Activated T-helper 17 cell treated with anti-CD3 and anti-CD28 coated beads, Interleukin-2, amount 50 U/mL, for 72 hours (primary cell): Measurements from ENCODE around the gene PRPSAP1. TPM values are rescaled to one million over a fixed set of nuclear protein-coding genes. Genes with fewer than 3 reads are reported as not detected.
A peak's percentile ranks its signal among the peaks of the same experiment; 100 is the strongest.

Source experiments
- ATAC-seq: fragments of 150-1000 bp; cut with Tn5 transposase; replicated peaks from 2 replicates; pipeline ENCODE4 v1.10.0; 2021; ENCODE audit warnings: mild to moderate bottlenecking, moderate library complexity
- H3K27ac Mint-ChIP-seq: one replicate; pipeline ENCODE4 v1.8.0; 2022; ENCODE audit warnings: mixed read lengths
- H3K27me3 Mint-ChIP-seq: one replicate; pipeline ENCODE4 v1.8.0; 2022; ENCODE audit warnings: mixed read lengths
- H3K36me3 Mint-ChIP-seq: one replicate; pipeline ENCODE4 v1.8.0; 2022; ENCODE audit warnings: low read depth, mild to moderate bottlenecking, mixed read lengths
- H3K4me1 Mint-ChIP-seq: one replicate; pipeline ENCODE4 v1.8.0; 2022; ENCODE audit warnings: mixed read lengths
- H3K4me3 Mint-ChIP-seq: one replicate; pipeline ENCODE4 v1.8.0; 2022; ENCODE audit warnings: mild to moderate bottlenecking, mixed read lengths
- H3K9me3 Mint-ChIP-seq: one replicate; pipeline ENCODE4 v1.8.0; 2022; ENCODE audit warnings: mixed read lengths
- total RNA-seq, 2 donors: library from RNA; stranded (reverse); gene quantifications; one replicate each; pipeline ENCODE4 v1.2.3, GENCODE V29; 2022

The PRPSAP1 gene
- total RNA-seq, 2 donors from 2014 or later = 24.5 to 29.7 TPM

DNA sequence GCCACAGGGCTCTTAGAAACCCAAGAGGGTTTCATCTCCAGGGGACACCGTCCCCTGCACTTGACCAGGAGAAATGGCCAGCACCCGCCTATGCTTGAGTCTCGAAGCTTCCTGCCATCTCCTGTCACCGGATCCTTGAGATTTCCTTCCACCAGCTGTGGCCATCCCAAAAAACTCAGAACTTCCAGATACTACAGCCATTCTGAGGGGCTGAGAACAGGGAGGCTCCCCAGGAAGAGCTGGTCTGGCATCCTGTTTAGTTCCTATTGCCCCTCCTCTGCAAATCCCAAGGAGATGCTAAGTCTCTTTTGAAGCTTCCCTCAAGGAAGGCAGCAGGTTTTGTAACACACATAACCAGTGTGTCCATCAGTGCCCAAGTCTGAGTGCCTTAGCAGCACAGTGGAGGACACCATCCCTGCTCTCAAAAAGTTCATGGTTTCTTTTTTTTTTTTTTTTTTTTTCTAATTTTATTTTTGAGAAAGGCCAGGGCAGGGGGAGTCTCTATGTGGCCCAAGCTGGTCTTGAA, 86.6 kb downstream of the PRPSAP1 start:
- Mint-ChIP-seq H3K27me3 (no peaks in the 10 kb centered on the region), H3K27ac (peak overlapping the region; percentile 96), H3K36me3 (peaks cover 72% of the 10 kb centered on the region), H3K9me3 (no peaks in the 10 kb centered on the region), H3K4me3 (peak overlapping the region; percentile 96), H3K4me1 (peaks cover 25% of the 10 kb centered on the region)
- ATAC-seq = no peak

DNA sequence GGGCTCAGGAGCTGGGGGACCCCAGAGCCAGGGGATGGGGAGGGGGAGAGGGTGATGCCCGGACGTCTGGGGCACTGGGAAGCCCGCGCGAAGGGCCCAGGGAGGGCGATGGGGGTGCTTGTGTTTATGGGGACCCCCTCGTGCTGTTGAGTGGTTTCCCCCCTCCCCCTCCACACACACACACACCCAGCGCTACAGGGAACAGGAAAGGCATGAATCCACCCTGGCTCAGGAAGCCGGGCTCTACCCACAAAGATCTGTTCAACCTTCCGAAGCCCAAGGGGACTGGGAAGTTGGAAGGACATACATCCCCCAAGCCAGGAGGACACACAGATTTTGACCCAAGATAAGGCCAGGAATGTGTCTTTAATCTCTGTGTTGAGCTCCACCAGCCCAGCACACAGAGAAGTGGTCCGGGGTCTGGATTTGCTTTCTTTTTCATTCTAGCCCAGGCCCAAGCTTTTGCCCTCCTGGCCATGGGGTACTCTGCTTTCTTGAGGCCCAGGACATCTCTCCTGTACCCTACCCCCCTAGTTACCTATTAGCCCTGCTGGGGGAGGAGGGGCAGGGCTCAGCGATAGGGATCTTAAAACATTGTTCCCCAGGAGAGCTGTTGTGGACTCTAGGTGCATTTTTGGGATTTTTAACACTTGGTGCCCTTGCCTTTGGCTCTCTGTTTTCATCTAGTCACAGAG, 87.3 kb downstream of the PRPSAP1 start:
- Mint-ChIP-seq H3K36me3 (peaks cover 65% of the 10 kb centered on the region), H3K4me3 (peak overlapping the region; percentile 96), H3K27me3 (no peaks in the 10 kb centered on the region), H3K27ac (peak overlapping the region; percentile 96), H3K9me3 (no peaks in the 10 kb centered on the region), H3K4me1 (peaks cover 25% of the 10 kb centered on the region)
- no peak for ATAC-seq

DNA sequence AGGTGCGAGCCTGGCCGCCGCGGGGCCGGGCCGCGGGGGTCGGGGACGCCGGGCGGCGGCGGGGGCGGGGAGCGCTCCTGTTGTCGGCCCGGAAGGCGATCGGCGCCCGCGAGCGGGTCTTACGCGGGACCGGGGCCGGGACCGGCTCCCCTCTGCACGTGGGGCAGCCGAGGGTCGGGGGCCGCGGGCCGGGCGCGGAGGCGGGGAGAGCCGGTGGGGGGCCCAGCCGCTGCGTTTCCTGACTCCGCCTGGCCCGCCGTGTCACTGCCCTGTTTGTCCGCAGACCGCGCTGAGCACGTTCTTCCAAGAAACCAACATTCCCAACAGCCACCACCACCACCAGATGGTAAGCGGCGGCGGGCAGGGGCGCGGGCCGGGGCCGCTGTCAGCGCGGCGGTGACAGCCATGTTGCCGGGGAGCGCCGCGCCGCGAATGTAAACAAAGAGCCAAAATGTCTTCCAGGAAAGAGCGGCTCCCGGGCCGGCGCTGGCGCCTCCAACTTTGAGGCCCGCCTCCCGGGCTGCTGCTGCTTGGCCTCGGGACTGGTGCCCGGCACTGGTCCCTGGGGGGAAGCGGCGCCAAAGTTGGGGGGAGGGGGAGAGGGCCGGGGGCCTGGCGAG, 88.0 kb downstream of the PRPSAP1 start:
- no peak for ATAC-seq
- Mint-ChIP-seq H3K4me3 (peak overlapping the region; percentile 96), H3K27ac (peak overlapping the region; percentile 96), H3K4me1 (peaks cover 29% of the 10 kb centered on the region), H3K9me3 (no peaks in the 10 kb centered on the region), H3K36me3 (peaks cover 58% of the 10 kb centered on the region), H3K27me3 (no peaks in the 10 kb centered on the region)

DNA sequence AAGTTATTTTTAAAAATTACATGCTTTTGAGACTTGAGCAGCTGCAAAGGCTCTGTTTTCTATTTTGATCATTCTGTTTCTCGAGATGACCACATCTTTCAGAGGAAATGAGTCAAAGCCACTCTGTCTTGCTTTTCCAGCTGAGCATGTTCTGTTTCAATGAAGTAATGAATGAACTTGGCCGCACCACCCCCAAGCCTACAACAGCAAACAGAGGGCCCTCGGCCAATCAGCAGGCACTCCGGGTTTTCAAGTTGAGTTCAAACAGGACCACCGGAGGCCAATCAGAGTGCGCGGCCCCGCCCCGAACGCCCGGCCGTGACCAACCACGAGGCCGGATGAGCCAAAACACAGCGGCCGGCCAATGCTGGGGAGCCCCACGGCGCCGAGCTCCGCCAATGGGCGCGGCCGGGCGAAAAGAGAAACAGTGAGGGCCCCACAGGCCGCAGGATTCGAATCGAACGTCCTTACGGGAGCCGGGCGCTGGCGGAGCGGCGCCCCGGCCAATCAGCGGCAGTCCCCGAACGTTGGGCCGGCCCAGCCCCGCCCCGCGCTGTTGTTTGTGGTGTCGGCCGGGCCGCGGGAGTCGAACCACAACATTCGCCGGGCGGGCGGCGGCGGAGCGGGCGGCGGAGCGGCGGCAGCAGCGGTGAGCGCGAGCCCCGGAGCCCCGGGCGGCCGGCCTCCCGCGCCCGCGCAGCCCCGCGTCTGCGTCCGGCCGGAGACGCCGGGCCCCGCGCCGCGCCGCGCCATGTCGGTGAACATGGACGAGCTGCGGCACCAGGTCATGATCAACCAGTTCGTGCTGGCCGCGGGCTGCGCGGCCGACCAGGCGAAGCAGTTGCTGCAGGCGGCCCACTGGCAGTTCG, 88.7 kb downstream of the PRPSAP1 start, which contains the start of gene UBALD2:
Gene UBALD2, plus strand, starts transcription at position 594 of the 869 bp plus-strand sequence. Its CDS starts 158 bp downstream, at position 752.
- Mint-ChIP-seq H3K27me3 (no peaks in the 10 kb centered on the region), H3K27ac (peak within 1 kb of the TSS; percentile 96), H3K4me1 (peaks cover 29% of the 10 kb centered on the region), H3K4me3 (peak within 1 kb of the TSS; percentile 96), H3K36me3 (peaks cover 51% of the 10 kb centered on the region), H3K9me3 (no peaks in the 10 kb centered on the region)
- peak; percentile 87 for ATAC-seq

DNA sequence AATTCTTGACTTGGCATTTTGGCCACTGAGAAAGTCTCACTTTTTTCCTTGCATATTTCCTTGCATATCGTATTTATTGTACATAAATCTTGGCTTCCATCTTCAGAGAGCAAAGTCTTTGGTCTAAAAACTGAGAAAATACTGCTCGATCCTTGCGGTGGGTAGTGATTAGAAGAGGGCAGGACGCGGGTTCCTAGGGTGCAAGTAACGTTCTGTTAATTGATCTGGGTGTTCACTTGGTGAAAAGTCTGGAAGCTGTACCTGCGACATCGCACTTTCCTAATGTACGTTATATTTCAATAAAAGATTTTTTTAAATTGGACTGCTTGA, 89.3 kb downstream of the PRPSAP1 start:
- Mint-ChIP-seq H3K9me3 (no peaks in the 10 kb centered on the region), H3K27me3 (no peaks in the 10 kb centered on the region), H3K27ac (peak overlapping the region; percentile 90), H3K4me3 (peak overlapping the region; percentile 79), H3K4me1 (peaks cover 24% of the 10 kb centered on the region), H3K36me3 (peaks cover 45% of the 10 kb centered on the region)
- ATAC-seq = peak; percentile 1

DNA sequence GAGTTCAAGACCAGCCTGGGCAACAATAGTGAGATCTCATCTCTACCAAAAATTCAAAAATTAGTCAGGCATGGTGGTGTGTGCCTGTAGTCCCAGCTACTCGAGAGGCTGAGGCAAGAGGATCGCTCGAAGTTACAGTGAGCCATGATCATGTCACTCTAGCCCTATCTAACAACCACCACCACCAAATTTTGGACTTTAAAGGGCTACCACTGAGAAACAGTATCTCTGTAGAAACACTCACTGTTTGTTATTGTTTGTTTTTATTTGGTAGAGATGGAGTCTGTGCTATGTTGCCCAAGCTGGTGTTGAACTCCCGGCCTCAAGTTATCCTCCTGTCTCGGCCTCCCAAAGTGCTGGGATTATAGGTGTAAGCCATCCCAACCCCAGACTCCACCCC, 89.8 kb downstream of the PRPSAP1 start:
- H3K4me1 Mint-ChIP-seq = peaks cover 22% of the 10 kb centered on the region
- no peaks in the 10 kb centered on the region for H3K27me3 Mint-ChIP-seq
- ATAC-seq = no peak
- H3K36me3 Mint-ChIP-seq = peaks cover 40% of the 10 kb centered on the region
- no peaks in the 10 kb centered on the region for H3K9me3 Mint-ChIP-seq
- H3K27ac Mint-ChIP-seq = peak overlapping the region; percentile 90
- peak overlapping the region; percentile 79 for H3K4me3 Mint-ChIP-seq

DNA sequence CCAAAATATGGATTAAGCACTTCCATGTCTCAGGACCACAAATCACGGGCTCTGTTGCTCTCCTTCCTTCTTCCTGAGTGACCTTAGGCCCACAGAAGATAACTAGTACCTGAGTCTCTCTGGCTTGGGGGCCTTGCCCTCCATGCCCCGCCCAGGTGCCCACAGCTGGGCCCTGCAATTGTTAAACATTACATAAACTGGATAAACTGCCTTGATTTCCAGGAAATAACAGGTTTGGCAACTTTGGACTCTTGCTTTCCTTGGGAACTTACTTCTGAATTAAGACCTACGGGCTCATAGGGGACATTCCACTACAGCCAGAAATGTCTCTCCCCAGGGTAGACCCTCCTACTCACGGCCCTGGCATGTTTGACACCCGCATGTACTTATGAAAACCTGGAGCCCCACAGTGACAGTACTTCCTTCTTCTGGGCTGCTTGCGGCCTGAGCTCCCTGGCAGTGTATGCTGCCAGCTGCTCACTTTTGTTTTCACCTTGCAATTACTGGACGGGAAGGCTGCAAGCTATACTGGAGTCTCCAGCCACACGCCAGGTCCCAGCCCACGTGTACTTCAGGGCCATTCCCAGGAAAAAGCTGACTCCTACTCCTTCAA, 90.9 kb downstream of the PRPSAP1 start:
- peaks cover 22% of the 10 kb centered on the region for H3K4me1 Mint-ChIP-seq
- no peaks in the 10 kb centered on the region for H3K9me3 Mint-ChIP-seq
- no peak for ATAC-seq
- H3K27me3 Mint-ChIP-seq = no peaks in the 10 kb centered on the region
- peak overlapping the region; percentile 90 for H3K27ac Mint-ChIP-seq
- peak overlapping the region; percentile 79 for H3K4me3 Mint-ChIP-seq
- H3K36me3 Mint-ChIP-seq = peaks cover 29% of the 10 kb centered on the region

DNA sequence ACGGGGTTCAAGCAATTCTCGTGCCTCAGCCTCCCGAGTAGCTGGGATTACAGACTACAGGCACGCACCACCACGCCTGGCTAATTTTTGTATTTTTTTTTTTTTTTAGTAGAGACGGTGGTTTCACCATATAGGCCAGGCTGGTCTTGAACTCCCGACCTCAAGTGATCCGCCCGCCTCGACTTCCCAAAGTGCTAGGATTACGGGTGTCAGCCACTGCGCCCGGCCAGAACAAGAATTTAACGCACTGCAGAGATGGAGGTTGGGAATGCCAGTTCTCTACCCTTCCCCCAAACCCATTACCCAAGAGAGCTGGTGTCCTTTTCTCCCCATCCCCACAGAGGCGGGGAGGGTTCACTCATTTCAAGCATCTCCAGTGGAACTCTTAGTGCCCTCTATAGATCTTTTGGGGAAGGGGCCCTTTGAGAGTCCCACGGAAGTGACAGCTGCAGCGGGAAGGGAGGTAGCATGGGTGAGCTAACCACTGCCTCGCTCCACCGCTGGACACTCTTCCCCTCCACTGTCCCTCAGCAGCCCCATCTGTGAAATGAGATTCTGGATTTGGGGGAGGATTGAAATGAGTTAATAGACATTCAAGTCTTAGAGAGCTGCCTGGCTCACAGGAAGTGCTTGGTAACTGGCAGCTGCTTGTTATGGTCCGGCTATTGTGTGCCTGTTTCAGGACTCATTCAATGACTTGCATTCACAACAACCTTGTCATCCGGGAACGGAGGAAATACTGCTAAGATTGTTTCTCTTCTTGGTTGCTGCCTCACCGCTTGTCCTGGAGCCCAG, 92.1 kb downstream of the PRPSAP1 start:
- Mint-ChIP-seq H3K27me3 (no peaks in the 10 kb centered on the region), H3K36me3 (peaks cover 17% of the 10 kb centered on the region), H3K27ac (no peak overlapping the region), H3K4me3 (no peak overlapping the region), H3K9me3 (peaks cover 3% of the 10 kb centered on the region), H3K4me1 (peaks cover 26% of the 10 kb centered on the region)
- ATAC-seq = no peak

DNA sequence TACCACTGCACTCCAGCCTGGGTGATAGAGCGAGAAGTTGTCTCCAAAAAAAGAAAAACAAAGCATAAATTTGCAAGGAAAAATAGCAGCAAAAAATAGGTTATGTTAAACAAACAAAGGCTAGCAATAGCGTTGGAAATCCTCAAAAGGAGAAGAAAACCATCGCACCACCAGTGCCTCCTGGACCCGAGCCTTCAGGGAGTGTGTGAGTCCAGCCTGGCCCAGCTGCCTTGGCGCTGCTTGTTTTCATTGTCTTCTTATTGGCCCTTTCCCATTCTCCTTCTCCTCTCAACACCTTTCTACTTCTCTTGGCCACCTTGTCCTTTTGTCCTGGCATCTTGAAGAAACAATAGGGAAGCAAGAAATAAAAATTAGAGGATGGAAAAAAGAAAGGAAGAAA, 93.0 kb downstream of the PRPSAP1 start:
- H3K27me3 Mint-ChIP-seq = no peaks in the 10 kb centered on the region
- H3K27ac Mint-ChIP-seq = no peak overlapping the region
- peaks cover 8% of the 10 kb centered on the region for H3K36me3 Mint-ChIP-seq
- no peak overlapping the region for H3K4me3 Mint-ChIP-seq
- peaks cover 3% of the 10 kb centered on the region for H3K9me3 Mint-ChIP-seq
- H3K4me1 Mint-ChIP-seq = peaks cover 26% of the 10 kb centered on the region
- ATAC-seq = no peak

DNA sequence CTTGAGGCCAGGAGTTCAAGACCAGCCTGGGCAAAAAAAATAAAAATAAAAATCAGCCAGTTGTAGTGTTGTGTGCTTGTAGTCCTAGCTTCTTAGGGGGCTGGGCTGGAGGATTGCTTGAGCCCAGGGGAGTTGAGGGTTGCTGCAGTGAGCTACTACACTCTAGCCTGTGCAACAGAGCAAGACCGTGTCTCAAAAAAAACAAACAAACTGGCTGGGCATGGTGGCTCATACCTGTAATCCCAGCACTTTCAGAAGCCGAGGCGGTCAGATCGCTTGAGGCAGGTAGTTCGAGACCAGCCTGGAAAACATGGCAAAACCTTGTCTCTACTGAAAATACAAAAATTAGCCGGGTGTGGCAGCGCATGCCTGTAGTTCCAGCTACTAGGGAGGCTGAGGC, 93.5 kb downstream of the PRPSAP1 start:
- H3K9me3 Mint-ChIP-seq = peaks cover 3% of the 10 kb centered on the region
- ATAC-seq = no peak
- no peaks in the 10 kb centered on the region for H3K27me3 Mint-ChIP-seq
- no peak overlapping the region for H3K27ac Mint-ChIP-seq
- H3K4me3 Mint-ChIP-seq = no peak overlapping the region
- H3K36me3 Mint-ChIP-seq = peaks cover 7% of the 10 kb centered on the region
- peaks cover 30% of the 10 kb centered on the region for H3K4me1 Mint-ChIP-seq

Other genes with a start within 250 kb of the PRPSAP1 start
- gene FOXJ1, start 212.7 kb downstream of the PRPSAP1 start, total RNA-seq = under 1 TPM in 1 of 2 donors, not detected in 1; 0.15 TPM
- gene RNF157, start 113.4 kb downstream of the PRPSAP1 start, total RNA-seq = 10 to 100 TPM; 15.5 to 17.4 TPM
- 100 to 1,000 TPM; 173 to 187 TPM for gene UBALD2, start 88.6 kb downstream of the PRPSAP1 start, total RNA-seq
- gene QRICH2, start 45.6 kb downstream of the PRPSAP1 start, total RNA-seq = 1 to 10 TPM in 1 of 2 donors, under 1 TPM in 1; 0.85 to 2.1 TPM
- gene SPHK1, start 30.7 kb upstream of the PRPSAP1 start, total RNA-seq = 10 to 100 TPM; 10.5 to 12.4 TPM
- 10 to 100 TPM; 35.3 to 38.7 TPM for gene UBE2O, start 99.2 kb upstream of the PRPSAP1 start, total RNA-seq
- not detected for gene AANAT, start 113.7 kb upstream of the PRPSAP1 start, total RNA-seq
- gene RHBDF2, start 147.5 kb upstream of the PRPSAP1 start, total RNA-seq = 10 to 100 TPM; 33.3 to 56.5 TPM
- not detected for gene CYGB, start 183.8 kb upstream of the PRPSAP1 start, total RNA-seq
- not detected for gene PRCD, start 186.1 kb upstream of the PRPSAP1 start, total RNA-seq
- under 1 TPM in 1 of 2 donors, not detected in 1; 0.29 TPM for gene ST6GALNAC2, start 231.9 kb upstream of the PRPSAP1 start, total RNA-seq